ENCODE results near the gene CAMKK1.

Gene CAMKK1

DNA sequence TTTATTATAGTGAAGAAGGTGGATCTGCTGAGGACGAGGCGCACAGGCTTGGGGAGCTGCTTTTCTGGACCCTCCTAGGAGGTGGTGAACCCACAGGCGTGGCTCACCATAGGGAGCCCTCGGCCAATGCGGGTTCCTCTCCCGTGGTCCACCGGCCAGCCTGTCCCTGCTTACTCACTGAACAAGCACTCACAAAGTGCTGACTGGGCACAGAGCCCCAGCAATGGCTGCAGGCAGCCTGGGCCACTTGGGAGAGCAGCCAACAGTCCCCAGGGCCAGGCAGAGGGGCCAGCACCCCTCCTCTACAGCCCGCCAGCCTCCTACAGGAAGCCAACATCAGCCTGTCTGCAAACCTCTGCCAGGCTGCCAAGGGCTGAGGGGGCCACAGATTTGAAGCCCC is 27.7 kb downstream of the CAMKK1 start:
- no peak overlapping the region for H3K9ac ChIP-seq
- no peaks in the 10 kb centered on the region for H3K27me3 ChIP-seq (ENCODE audit: insufficient read depth, low read depth)
- no peaks in the 10 kb centered on the region for H3K36me3 ChIP-seq (ENCODE audit: insufficient read depth)

DNA sequence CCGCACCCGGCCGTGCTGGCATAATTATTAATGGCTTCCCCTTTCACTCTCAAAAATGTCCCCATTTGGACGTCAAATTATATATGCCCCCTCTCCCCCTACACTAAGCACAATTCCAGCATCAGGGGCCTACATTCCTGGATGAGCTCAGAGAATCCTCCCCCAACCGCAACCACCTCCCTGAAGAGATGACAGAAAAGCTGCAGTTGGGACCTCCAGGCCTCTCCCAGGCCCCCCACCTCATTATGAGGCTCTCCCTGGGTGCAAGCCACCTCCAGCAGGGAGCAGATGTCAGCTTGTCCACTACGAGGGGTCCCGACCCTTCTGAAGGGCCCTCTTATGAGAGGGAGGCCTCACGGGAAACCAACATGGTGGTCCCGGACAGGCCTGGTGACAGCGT is 28.3 kb downstream of the CAMKK1 start:
- no peak overlapping the region for H3K4me2 ChIP-seq
- H4K20me1 ChIP-seq (ENCODE audit: insufficient read depth) = no peaks in the 10 kb centered on the region
- no peak overlapping the region for H3K4me3 ChIP-seq (IDR thresholded peaks at IDR 0.05; ENCODE audit: insufficient read depth, low read depth, low read length)
- TF ChIP-seq, protein P1, sequence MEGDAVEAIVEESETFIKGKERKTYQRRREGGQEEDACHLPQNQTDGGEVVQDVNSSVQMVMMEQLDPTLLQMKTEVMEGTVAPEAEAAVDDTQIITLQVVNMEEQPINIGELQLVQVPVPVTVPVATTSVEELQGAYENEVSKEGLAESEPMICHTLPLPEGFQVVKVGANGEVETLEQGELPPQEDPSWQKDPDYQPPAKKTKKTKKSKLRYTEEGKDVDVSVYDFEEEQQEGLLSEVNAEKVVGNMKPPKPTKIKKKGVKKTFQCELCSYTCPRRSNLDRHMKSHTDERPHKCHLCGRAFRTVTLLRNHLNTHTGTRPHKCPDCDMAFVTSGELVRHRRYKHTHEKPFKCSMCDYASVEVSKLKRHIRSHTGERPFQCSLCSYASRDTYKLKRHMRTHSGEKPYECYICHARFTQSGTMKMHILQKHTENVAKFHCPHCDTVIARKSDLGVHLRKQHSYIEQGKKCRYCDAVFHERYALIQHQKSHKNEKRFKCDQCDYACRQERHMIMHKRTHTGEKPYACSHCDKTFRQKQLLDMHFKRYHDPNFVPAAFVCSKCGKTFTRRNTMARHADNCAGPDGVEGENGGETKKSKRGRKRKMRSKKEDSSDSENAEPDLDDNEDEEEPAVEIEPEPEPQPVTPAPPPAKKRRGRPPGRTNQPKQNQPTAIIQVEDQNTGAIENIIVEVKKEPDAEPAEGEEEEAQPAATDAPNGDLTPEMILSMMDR (conservative IDR thresholded peaks at IDR 0.05; ENCODE audit: low read depth, low read length) = no peak
- H3K79me2 ChIP-seq (ENCODE audit: insufficient read depth, low read depth) = no peaks in the 10 kb centered on the region
- H3K27ac ChIP-seq = no peak overlapping the region
- no peaks in the 10 kb centered on the region for H3K36me3 ChIP-seq (ENCODE audit: insufficient read depth)
- no peaks in the 10 kb centered on the region for H3K4me1 ChIP-seq (ENCODE audit: low read depth, poor library complexity, severe bottlenecking)
- no peak overlapping the region for H2AFZ ChIP-seq (ENCODE audit: low read depth)
- H3K27me3 ChIP-seq (ENCODE audit: insufficient read depth, low read depth) = no peaks in the 10 kb centered on the region
- no peak overlapping the region for H3K9ac ChIP-seq

More for the DNA sequence above, 27.7 kb downstream of the CAMKK1 start:
- H3K79me2 ChIP-seq (ENCODE audit: insufficient read depth, low read depth) = no peaks in the 10 kb centered on the region
- H3K27ac ChIP-seq = no peak overlapping the region
- no peak overlapping the region for H3K4me2 ChIP-seq
- H3K4me1 ChIP-seq (ENCODE audit: low read depth, poor library complexity, severe bottlenecking) = no peaks in the 10 kb centered on the region
- no peak overlapping the region for H3K4me3 ChIP-seq (IDR thresholded peaks at IDR 0.05; ENCODE audit: insufficient read depth, low read depth, low read length)
- TF ChIP-seq, protein P1 (conservative IDR thresholded peaks at IDR 0.05; ENCODE audit: low read depth, low read length) = no peak
- no peaks in the 10 kb centered on the region for H4K20me1 ChIP-seq (ENCODE audit: insufficient read depth)
- H2AFZ ChIP-seq (ENCODE audit: low read depth) = no peak overlapping the region

DNA sequence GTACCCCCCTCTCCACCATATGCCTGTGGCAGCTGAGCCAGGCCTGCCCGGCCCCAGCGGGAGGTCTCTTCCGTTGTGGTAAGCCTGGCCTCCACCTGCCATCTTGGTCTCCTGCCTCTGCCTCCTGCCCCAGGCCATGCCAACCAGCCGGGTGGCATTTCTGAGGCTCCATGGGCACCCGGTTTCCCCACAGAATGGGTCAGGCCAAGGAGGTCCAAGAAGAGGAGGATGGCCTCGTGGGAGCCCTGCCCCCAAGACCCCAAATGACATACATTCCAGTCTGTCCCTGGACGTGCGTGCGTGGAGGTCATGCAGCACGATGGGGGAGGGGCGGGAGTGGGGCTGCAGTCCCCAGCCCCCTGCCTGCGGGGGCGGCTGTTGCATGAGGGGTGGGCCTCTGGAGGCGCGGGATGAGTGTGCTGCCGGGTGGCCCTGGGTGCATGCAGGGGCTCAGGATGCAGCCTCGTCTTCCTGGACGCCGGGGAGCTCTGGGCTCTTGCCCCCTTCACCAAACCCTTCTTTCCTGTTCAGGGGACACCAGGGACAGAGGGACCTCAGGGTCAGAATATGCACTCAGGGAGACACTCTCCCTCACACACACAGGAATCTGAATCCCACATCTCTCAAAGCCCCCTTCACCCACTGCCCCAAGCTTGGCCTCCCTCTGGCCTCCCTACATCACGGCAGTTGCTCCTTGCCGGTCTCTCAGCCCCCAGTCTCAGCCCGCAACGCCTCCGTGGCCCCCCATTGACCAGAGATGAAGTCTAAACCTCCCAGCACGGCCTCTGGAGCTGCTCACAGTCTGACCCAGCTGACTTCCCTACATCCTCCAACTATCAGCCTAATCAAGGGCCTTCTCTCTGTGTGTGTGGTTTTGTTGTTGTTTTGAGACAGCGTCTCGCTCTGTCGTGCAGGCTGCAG is 30.8 kb downstream of the CAMKK1 start:
- Histone ChIP-seq H3K79me2 (ENCODE audit: insufficient read depth, low read depth) (no peaks in the 10 kb centered on the region), H3K4me2 (no peak overlapping the region), H3K4me1 (ENCODE audit: low read depth, poor library complexity, severe bottlenecking) (no peaks in the 10 kb centered on the region), H3K9ac (no peak overlapping the region), H3K4me3 (IDR thresholded peaks at IDR 0.05; ENCODE audit: insufficient read depth, low read depth, low read length) (no peak overlapping the region), H4K20me1 (ENCODE audit: insufficient read depth) (no peaks in the 10 kb centered on the region), H3K27me3 (ENCODE audit: insufficient read depth, low read depth) (no peaks in the 10 kb centered on the region), H3K27ac (no peak overlapping the region), H2AFZ (ENCODE audit: low read depth) (no peak overlapping the region), H3K36me3 (ENCODE audit: insufficient read depth) (no peaks in the 10 kb centered on the region)
- TF ChIP-seq, protein P1 (conservative IDR thresholded peaks at IDR 0.05; ENCODE audit: low read depth, low read length) = no peak

DNA sequence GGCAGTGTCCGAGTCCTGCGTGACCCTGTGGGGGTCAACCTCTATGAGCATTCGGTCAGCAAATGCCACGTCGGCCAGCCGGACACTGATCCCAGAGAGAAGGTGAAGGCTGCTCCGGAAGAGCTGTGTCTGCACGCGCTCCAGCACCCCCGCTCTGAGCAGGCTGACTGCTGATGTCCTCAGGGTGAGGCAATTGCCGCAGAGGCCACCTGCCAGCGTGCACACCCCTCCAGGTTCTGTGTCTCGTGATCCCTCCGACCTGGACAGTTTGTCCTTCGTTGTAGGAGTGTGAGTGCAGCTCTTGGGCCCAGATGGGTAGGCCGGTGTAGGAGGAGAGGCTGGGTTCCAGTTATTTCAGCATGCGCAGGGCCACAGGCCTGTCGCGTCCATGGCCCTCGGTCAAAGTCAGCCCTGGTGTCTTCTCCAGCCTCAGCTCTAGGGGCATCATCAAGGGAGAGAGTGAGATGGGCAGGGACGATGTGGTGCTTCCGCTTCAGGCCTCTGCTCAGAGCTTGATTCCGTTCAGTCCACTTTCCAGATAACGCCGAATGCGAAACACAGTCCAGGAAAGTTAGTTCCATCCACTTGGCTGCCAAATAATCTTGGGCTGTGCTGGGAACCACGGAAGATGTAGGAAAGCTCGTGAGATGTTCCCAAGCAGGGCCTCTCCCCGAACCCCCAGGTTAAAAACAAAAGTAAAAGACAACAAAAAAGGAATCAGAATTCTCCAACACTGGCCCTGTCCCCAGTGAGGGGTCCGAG is 31.7 kb downstream of the CAMKK1 start:
- Histone ChIP-seq H2AFZ (ENCODE audit: low read depth) (no peak overlapping the region), H4K20me1 (ENCODE audit: insufficient read depth) (no peaks in the 10 kb centered on the region), H3K27me3 (ENCODE audit: insufficient read depth, low read depth) (no peaks in the 10 kb centered on the region), H3K9ac (no peak overlapping the region), H3K27ac (no peak overlapping the region), H3K36me3 (ENCODE audit: insufficient read depth) (no peaks in the 10 kb centered on the region), H3K4me2 (no peak overlapping the region), H3K79me2 (ENCODE audit: insufficient read depth, low read depth) (no peaks in the 10 kb centered on the region), H3K4me1 (ENCODE audit: low read depth, poor library complexity, severe bottlenecking) (no peaks in the 10 kb centered on the region), H3K4me3 (IDR thresholded peaks at IDR 0.05; ENCODE audit: insufficient read depth, low read depth, low read length) (no peak overlapping the region)
- TF ChIP-seq, protein P1 (conservative IDR thresholded peaks at IDR 0.05; ENCODE audit: low read depth, low read length) = no peak

Data from KMS-11 (cell line).